HG03378 (cell line): ENCODE results near the gene RLIM.
"Not testable (repeated sequence)": the region's sequence is repeated elsewhere in the genome, so short reads cannot be mapped to it uniquely, and the experiment has no call there.

ENCODE experiments used
- ATAC-seq: cut with Tn5 transposase; IDR thresholded peaks from one replicate; pipeline ENCODE4 v1.9.1; 2021; ENCODE audit warnings: mild to moderate bottlenecking, moderate library complexity; ENCODE audit not compliant: unreplicated experiment

RLIM gene, protein sequence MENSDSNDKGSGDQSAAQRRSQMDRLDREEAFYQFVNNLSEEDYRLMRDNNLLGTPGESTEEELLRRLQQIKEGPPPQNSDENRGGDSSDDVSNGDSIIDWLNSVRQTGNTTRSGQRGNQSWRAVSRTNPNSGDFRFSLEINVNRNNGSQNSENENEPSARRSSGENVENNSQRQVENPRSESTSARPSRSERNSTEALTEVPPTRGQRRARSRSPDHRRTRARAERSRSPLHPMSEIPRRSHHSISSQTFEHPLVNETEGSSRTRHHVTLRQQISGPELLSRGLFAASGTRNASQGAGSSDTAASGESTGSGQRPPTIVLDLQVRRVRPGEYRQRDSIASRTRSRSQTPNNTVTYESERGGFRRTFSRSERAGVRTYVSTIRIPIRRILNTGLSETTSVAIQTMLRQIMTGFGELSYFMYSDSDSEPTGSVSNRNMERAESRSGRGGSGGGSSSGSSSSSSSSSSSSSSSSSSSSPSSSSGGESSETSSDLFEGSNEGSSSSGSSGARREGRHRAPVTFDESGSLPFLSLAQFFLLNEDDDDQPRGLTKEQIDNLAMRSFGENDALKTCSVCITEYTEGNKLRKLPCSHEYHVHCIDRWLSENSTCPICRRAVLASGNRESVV

DNA sequence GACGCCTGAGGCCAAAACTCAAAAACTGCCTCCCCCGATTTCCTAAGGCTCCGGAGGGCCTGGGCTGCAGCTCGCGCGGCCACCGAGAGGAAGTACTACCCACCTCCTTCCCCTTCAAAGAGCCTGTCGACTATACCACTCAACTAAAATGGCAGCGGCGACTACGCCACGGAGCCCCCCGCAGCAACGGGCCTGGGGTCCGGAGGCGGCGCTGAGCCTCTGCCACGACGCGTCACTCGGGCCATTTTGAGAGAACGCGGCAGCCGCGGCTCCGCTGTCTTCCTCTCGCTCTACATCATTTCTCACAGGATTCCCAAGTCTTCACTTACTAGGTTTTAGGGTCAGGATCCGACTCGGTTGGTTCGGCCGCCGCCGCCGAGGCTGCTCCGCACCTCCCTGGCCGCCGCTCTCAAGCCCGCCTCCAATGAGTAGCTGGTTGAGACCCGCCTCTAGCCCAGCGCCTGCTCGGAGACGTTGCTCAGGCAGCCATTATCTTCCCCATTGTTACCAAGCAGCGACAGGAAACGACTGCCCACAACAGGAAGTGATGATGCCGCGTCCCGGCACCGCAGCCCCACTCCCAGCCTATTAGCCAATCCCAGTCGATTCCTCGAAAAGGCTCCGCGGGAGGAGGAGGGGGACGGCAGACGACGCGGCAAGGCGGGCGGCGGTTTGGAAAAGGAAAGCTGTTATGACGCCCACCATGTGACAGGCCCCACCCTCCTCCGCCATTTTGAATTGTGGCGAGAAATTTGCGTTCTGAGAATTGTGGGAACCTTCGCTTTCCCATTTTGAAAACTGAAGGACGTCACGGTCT lies at the start of gene RLIM:
Gene RLIM (minus strand): TSS at position 532 of the 817 bp plus-strand sequence. CDS start 18,647 bp downstream, outside the sequence.
- ATAC-seq, result peak; percentile 93

DNA sequence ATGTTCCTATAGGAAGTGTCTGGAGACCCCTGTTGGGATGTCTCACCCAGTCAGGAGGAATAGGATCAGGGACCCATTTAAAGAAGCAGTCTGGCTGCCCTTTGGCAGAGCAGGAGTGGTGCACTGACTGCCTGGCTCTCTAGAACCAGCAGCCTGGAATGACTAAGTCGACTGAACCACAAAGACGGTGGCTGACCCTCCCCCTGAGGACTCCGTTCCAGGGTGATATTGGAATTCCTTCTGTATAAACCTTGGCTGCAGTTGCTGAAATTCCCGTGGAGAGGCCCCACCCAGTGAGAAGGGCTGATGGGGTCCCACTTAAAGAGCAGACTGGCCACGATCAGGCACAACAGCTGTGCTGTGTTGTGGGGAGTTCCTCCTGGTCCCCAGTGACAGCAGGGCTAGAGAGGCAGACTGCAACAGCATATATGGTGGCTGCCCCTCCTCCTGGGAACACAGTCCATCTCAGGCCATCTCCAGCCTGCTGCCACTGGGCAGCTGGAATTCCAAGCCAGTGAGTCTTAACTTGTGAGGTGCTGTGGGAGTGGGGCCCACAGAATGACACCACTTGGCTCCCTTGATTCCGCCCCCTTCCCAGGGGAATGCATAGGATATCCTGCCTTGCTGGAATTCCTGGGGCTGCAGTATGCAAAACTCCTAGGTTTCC lies 41.8 kb upstream of the RLIM start:
- ATAC-seq, result no peak

DNA sequence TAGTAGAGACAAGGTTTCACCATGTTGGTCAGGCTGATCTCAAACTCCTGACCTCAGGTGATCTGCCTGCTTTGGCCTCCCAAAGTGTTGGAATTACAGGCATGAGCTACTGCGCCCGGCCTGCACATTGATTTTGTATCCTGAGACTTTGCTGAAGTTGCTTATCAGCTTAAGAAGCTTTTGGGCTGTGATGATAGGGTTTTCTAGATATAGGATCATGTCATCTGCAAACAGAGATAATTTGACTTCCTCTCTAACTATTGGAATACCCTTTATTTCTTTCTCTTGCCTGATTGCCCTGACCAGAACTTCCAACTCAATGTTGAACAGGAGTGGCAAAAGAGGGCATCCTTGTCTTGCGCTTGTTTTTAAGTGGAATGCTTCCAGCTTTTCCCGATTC lies 40.5 kb upstream of the RLIM start:
- ATAC-seq, result not testable (repeated sequence)

DNA sequence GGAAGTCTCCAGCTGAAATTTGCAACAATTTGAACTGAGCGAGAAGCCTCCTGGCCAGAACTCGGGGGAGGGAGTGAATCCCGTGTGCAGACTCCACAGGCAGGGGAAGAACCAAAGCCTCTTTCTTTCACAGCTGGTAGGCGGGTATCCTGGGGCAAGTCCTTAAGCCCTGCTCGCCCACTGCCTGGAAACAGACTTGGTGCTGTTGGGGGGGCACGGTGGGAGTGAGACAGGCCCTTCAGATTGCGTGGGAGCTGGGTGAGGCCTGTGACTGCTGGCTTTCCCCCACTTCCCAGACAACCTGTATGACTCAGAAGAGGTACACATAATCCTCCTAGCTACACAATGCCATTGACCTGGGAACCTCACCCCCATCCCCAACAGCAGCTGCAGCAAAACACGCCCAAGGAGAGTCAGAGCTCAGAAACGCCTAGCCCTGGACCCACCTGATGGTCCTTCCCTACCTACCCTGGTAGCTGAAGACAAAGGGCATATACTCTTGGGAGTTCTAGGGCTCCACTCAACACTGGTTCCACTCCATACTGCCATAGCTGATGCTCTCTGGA lies 22.4 kb upstream of the RLIM start:
- no peak for ATAC-seq

DNA sequence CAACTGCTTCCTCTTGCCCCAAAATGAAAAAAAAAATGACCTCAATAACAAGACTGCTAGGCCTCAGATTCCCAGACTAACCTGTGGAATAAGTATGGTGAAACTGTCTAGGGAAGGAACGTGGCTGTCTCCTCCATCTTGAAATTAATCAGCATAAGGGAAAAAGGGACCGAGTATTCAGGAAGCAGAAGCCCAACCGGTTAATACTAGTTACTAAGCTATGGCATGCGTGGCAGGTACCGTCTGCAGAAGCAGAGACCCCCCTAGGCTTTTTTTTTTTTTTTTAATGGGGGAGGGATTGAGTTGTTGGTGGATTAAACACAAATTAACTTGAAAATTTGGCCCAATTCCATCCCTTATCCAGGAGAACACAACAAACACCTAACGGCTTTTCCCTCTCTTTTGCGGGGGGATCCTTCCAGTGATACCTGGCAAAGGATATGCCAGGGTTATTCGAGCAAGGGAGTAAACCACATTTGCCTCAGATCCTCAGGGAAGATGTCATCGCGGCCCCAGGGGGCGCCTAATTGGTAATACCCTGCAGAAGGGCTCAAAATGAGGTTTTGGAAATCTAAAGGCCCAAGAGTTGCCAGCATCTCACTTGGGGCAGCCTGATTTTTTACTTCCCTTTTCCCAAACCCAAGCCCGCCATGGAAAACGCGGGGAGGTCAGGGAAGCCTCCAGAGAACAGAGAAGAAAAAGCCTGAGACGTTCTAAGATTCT lies 893 bp downstream of the RLIM start:
- ATAC-seq, result no peak

DNA sequence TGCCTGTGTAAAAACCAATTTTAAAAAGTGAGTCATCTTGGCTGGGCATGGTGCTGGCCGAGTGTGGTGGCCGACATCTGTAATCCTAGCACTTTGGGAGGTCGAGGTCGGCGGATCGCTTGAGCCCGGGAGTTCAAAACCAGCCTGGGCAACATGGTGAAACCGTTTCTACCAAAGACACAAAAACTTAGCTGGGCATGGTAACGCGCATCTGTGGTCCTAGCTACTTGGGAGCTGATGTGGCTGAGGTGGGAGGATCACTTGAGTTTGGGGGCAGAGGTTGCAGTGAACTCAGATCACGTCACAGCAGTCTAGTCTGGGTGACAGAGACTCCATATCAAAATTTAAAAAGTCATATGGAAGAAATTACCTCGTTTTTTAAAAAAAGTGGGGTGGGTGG lies 7.6 kb downstream of the RLIM start:
- no peak for ATAC-seq

DNA sequence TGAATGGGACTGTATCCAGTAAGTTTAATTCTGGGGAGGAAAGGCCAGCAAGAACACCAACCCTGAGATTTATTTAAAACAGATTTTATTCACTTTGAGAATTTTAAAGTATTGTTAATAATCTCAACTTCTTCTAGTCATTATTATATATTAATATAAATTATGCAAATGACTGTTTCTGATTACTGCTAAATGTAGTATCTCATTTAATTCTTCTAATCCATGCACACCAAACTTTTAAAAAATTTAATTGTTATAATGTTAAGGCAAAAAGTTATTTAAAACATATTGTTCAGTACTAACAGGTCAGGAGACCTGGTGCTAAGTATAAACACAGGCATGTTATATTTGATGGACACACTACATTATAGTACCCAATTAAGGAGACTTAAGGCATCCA lies 8.1 kb downstream of the RLIM start:
- ATAC-seq, result no peak

DNA sequence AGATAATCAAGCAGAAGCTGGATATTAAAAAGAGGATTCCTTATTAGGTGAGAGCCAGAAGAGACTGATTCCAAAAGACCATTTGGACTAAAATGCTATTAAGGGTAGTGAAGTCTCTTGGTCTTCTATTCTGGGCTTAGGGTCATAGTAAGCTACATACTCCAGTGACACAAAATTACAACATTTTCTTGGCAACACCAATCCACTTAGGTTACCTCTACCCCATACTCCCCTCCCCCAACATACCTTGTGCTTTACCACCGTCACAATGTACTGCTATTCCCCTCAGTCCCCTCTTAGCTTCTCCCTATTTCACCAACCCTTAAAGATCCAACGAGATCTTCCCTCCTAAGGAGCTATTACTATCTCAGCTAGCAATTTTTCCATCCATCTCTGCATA lies 11.4 kb downstream of the RLIM start:
- no peak for ATAC-seq

DNA sequence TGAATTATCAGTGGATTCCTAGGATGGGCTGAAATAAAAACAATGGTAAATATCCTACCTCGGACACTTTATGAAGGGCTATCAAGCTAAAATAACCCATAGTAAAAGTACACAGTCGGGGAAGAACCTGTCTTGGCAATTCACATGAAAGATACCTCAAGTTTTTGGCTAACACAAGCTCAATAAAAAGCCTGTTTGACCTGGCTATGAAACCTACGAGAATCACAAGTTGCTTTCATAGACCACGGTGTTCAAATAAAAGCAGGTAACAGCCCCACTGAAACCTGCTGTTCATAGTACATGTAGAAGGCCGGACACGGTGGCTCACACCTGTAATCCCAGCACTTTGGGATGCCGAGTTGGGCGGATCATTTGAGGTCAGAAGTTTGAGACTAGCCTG lies 12.3 kb downstream of the RLIM start:
- no peak for ATAC-seq

DNA sequence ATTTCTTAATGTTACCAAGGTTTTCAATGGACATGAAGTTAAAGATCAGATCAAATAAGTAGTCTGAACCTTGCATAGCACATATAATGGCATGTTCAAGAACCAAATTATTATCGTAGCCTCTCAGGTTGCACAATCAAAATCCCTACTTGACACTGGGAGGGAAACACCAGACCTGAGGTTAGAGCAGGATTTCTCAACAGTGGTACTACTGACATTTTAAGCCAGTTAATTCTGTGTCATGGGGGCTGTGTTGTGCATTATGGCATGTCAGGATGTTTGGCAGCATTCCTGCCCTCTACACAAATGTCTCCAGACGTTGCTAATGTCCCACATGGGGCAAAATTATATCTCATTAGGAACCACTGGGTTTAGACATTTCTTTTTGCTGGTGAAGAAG lies 20.8 kb downstream of the RLIM start:
- ATAC-seq, result no peak

DNA sequence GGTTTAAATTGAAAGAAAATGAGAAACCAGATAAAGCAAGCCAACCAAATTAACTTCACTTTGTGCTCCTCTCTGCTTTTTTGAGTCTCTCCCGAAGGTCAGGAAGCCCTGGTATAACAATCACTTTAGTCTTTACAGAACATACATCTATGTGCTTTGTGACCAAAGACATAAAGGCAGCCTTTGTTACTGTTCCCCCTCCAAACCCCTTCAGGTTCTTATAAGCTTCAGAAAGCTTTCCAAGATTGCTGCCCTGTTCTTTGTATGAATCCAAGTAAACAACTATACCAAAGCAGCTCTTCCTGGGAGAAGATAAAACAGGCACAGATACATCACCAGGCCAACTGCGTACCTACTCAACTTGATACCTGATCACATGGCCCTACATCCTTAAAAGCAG lies 28.7 kb downstream of the RLIM start:
- ATAC-seq, result no peak

DNA sequence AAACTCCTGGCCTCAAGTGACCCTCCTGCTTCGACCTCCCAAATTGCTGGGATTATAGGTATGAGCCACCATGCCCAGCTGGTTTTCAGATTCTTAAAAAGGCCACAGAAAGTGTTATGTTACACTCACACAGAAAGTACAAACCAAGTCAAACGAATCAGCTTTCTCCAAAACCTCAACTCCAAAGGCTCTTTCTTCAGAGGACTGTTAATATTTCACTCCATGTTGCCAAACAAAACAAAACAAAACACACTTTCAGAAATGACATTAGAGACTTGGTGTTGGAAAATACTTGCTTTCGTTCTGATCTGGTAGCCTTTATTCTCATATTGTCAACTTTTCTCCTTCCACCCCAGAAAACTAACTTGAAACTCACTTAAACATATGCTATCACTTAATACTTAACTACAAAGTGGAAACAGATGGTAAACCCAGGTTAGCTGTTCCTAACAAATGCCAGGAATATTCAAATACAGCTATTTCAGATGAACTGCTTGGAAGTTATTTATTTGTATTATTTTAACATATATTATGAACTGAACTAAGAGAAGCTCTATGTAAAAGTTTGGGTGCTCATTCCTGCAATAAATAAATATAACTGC lies 34.7 kb downstream of the RLIM start:
- ATAC-seq, result no peak

DNA sequence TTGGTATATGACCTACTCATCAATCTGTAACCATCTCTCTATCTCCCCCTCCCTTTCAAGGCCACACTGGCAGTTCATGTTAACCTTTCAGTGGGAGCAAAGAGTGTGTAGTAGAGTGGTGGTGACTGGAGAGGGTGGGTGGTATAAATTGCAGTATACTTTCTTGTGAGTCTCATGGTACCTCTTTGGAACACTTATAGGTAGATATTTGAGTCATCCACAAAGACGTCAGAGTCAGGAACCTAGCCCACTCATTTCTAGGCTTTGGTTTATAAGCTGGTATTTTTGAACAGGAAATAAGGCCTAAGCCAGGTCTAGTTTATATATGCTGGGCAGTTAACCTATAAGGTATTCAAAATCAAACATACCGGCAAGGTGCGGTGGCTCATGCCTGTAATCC lies 36.3 kb downstream of the RLIM start:
- no peak for ATAC-seq

DNA sequence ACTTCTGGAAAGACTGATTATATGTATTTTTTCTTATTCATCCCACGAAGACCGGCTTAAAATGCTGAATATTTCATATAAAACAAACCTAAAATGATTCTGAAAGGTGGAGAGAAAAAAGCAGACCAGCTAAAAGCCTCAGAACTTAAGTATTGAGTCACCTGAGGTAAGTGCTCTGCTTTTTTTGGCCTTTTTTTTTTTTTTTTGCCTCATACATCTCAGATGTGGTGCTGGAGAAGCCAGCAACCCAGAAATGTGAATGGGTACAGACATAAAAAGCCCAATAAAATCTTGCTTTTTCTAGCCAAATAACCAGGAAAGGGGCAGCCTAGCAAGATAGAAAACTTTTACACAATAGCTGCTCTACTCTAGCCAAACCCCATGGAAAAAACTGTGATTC lies 57.0 kb downstream of the RLIM start:
- ATAC-seq, result no peak

DNA sequence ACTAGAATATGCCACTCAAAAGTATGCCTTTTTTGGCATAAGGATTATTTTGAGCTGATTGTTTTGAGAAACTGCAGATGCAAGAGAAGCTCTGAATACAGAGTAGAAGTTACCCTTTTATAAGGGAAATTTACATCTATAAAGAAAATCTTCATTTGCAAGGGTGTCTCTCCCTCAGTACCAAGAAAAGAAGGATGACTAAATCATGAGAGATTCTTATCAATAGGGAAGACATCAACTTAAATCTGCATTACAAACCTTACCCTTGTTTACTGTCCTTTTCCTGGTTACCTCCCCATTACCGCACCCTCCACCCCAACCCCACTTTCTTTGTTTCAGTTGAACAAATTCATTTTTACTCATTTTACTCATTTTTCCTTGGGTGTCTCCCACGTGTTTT lies 62.5 kb downstream of the RLIM start:
- no peak for ATAC-seq

DNA sequence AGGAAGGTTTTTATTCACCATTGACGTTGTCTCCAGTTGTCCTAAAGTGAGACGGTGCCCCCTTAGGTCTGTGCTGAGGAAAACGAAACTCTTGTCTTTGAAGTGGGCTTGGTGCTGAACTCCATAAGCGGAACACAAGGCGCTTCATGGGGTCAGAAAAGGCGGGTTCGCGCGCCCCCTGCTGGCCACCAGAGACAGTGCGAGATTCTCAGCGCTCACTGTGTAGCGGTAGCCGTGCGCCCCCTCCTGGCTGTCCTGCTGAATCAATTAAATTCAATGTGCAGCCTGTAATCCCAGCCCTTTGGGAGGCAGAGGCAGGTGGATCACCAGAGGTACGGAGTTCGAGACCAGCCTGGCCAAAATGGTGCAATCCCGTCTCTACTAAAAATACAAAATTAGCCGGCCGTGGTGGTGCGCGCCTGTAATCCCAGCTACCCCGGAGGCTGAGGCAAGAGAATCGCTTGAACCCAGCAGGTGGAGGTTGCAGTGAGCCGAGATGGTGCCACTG lies 64.1 kb downstream of the RLIM start:
- peak; percentile 78 for ATAC-seq

DNA sequence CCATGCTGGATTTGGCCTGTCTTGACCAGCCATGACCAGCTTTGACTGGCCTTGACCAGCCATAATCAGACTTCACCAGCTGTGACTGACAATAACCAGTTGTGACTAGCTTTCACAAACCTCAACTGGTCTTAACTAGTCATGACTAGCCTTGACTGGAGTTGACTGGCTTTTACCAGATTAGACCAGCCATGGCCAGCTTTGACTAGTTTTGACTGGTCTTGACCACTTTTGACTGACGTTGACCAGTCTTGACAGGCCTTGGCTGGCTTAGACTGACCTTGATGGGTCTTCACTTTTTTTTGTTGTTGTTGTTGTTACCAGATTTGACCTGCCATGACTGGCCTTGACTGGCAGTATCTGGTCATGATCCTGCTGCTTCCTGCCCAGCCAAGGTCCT lies 67.4 kb downstream of the RLIM start:
- ATAC-seq, result no peak

DNA sequence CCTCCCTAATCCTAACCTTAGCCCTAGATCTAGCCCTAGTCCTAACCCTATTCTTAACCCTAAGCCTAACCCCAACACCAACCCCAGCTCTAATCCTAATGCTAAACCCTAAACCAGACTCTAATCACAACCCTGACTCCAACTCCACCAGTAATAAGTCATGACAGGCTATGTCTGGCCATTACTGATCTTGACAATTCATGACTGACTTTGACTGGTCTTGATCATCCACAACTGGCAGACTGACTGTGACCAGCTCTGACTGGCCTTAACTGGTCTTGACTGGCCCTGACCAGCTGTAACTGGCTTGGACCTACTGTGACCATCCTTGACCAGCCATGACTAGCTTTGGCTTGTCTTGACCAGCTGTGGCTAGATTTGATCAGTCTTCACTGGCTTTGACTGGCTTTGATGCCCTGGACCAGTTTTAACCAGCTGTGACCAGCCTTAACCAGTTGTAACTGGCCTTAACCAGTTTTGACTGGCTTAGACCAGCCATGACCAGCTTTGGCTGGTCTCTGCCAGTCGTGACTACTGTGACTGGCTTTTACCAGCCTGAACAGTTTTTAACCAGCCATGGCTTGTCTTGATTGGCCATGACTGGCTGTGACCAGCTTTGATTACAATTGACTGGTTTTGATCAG lies 68.4 kb downstream of the RLIM start:
- ATAC-seq, result no peak

DNA sequence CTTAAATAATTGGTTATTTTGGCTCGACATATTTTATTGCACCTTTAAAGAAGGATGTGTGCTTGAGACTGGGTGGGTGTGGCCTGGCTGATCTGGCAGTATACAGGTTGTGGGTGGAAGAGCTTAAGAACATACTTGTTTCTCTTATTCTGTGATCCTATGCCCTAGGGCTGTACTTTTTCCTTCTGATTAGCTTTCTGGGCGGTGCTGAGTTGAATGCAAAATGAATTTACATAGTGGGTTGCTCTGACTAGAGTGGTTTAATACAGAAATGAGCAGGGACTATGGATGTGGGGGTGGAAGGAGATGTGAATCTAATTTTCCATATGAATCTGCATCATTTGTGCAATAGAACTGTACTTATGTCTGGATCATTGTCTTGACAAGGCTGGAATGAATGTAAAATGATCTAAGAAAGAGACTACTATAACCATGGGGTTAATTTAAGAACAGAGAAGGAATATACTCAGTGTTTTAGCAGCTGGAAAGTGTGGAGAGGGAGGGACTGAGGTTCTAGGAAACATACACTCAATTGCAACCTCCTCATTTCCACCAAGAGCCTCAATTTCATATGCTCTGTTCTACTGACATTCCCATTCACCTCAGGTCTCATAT lies 73.7 kb downstream of the RLIM start:
- ATAC-seq, result no peak
